HCT116 (cell line): ENCODE data around the gene SH3RF2.

Experiments
- EZH2phosphoT487 ChIP-seq: fragments of 200-600 bp; IDR thresholded peaks from 2 replicates; pipeline ENCODE4 v1.6.1; 2018; ENCODE audit warnings: antibody characterized with exemption, borderline replicate concordance
- ZFX ChIP-seq: fragments of 450-650 bp; IDR thresholded peaks from 2 replicates; pipeline ENCODE4 v1.6.1; 2017

- TF ChIP-seq EZH2phosphoT487 (no peak), ZFX (no peak)
Observed at GRCh38 chr5:145904743-145905142, 31.6 kb upstream of the SH3RF2 start.
